K562 (cell line): ENCODE data around the gene SDC3. TPM values are rescaled to one million over a fixed set of nuclear protein-coding genes. Genes with fewer than 3 reads are reported as not detected.
A peak's percentile ranks its signal among the peaks of the same experiment; 100 is the strongest.

ENCODE experiments used
- ADNP ChIP-seq: fragments of 200-800 bp; sonication (Bioruptor generic); IDR thresholded peaks from 2 replicates; pipeline ENCODE4 v1.6.1; 2016; ENCODE audit warnings: missing genetic modification characterization, missing compliant biosample characterization
- BCOR ChIP-seq: fragments of 450-650 bp; IDR thresholded peaks from 2 replicates; pipeline ENCODE4 v1.6.1; 2016
- CBFA2T2 ChIP-seq: fragments of 450-650 bp; conservative IDR thresholded peaks from 2 replicates; pipeline ENCODE4 v1.6.1; 2017; ENCODE audit warnings: mild to moderate bottlenecking
- CBX3 ChIP-seq, 2 experiments: IDR thresholded peaks; 1 replicate in 1 of 2; 2 replicates in 1 of 2; pipeline ENCODE4 v1.6.1; 2012; ENCODE audit warnings: inconsistent platforms in 2 of 2, low read length in 2 of 2, borderline replicate concordance in 1 of 2, control low read depth in 1 of 2
- CHD4 ChIP-seq: fragments of 200-600 bp; sonication (generic); IDR thresholded peaks from 3 replicates; pipeline ENCODE4 v1.6.1; 2012; ENCODE audit warnings: low read depth, mild to moderate bottlenecking, mixed read lengths, low read length, inconsistent platforms; ENCODE audit not compliant: insufficient read depth, insufficient replicate concordance, poor library complexity, severe bottlenecking
- HDAC2 ChIP-seq: fragments of 450-650 bp; IDR thresholded peaks from 2 replicates; pipeline ENCODE4 v1.6.1; 2016; ENCODE audit warnings: mild to moderate bottlenecking
- MYC ChIP-seq, 2 experiments: fragments of 250-450 bp in 1 of 2; sonication (Bioruptor Pico) in 1 of 2; IDR thresholded peaks; 2 replicates each; pipeline versions ENCODE4 v1.5.1 to v1.6.1; 2012 to 2021; ENCODE audit warnings: low read depth in 2 of 2, borderline replicate concordance in 1 of 2, improper control_type of control experiment in 1 of 2, low read length in 1 of 2, mild to moderate bottlenecking in 1 of 2, moderate library complexity in 1 of 2
- TSHZ1 ChIP-seq: fragments of 250-450 bp; sonication (Bioruptor Pico); IDR thresholded peaks from 2 replicates; pipeline ENCODE4 v1.4.0; 2020; ENCODE audit warnings: mild to moderate bottlenecking, moderate library complexity
- YY1 ChIP-seq, 3 experiments: IDR thresholded peaks; 2 replicates each; pipeline ENCODE4 v1.6.1; 2011; ENCODE audit warnings: low read length in 2 of 3, mild to moderate bottlenecking in 2 of 3, moderate library complexity in 2 of 3, borderline replicate concordance in 1 of 3, control low read depth in 1 of 3, low read depth in 1 of 3; ENCODE audit not compliant: insufficient read depth in 3 of 3, insufficient replicate concordance in 2 of 3, control insufficient read depth in 1 of 3, insufficient read length in 1 of 3; ENCODE audit errors: extremely low read depth in 1 of 3
- ZNF165 ChIP-seq: fragments of 250-450 bp; sonication (Bioruptor Pico); IDR thresholded peaks from 2 replicates; pipeline ENCODE4 v1.4.0; 2020; ENCODE audit warnings: borderline replicate concordance
- ZNF282 ChIP-seq: sonication (generic); formaldehyde crosslinking; IDR thresholded peaks from 2 replicates; pipeline ENCODE4 v1.8.1; 2023; ENCODE audit warnings: missing genetic modification reagents
- polyA plus RNA-seq, 8 experiments: library from polyadenylated mRNA; depleted of rRNA in 4 of 8; stranded (reverse) in 5 of 8; unstranded in 3 of 8; fragments of >200 nt; fragmentation: Nextera tagmentation in 2 of 8; fragmentation: Illumina TruSeq in 1 of 8; extraction: Ambion mirVana in 2 of 8; extraction: Trizol in 1 of 8; gene quantifications; 2 replicates each; pipeline versions ENCODE4 v1.2.1 to v1.2.3, GENCODE V29; 2011 to 2014; ENCODE audit warnings: inconsistent platforms in 1 of 8, missing spikeins in 1 of 8
- total RNA-seq, 7 experiments: library from RNA; depleted of rRNA in 6 of 7; stranded (reverse); fragments of >200 nt in 6 of 7; fragmentation: Illumina TruSeq in 2 of 7; extraction: Trizol in 2 of 7; gene quantifications; 2 replicates each; pipeline versions ENCODE4 v1.2.1 to v1.2.3, GENCODE V29; 2011 to 2021; ENCODE audit warnings: low replicate concordance in 1 of 7
- TF ChIP-seq, protein P1 (sequence below): fragments of 450-650 bp; IDR thresholded peaks from 2 replicates; pipeline ENCODE4 v1.6.1; 2016; ENCODE audit warnings: mild to moderate bottlenecking, moderate library complexity

Gene SDC3
- total and polyA plus RNA-seq, 9 of the 15 experiments (the other 6 are each of a cell fraction or from before 2014, with no cell fraction given) = 0.38 to 44.1 (median 12.1) TPM

- TF ChIP-seq, protein P1, sequence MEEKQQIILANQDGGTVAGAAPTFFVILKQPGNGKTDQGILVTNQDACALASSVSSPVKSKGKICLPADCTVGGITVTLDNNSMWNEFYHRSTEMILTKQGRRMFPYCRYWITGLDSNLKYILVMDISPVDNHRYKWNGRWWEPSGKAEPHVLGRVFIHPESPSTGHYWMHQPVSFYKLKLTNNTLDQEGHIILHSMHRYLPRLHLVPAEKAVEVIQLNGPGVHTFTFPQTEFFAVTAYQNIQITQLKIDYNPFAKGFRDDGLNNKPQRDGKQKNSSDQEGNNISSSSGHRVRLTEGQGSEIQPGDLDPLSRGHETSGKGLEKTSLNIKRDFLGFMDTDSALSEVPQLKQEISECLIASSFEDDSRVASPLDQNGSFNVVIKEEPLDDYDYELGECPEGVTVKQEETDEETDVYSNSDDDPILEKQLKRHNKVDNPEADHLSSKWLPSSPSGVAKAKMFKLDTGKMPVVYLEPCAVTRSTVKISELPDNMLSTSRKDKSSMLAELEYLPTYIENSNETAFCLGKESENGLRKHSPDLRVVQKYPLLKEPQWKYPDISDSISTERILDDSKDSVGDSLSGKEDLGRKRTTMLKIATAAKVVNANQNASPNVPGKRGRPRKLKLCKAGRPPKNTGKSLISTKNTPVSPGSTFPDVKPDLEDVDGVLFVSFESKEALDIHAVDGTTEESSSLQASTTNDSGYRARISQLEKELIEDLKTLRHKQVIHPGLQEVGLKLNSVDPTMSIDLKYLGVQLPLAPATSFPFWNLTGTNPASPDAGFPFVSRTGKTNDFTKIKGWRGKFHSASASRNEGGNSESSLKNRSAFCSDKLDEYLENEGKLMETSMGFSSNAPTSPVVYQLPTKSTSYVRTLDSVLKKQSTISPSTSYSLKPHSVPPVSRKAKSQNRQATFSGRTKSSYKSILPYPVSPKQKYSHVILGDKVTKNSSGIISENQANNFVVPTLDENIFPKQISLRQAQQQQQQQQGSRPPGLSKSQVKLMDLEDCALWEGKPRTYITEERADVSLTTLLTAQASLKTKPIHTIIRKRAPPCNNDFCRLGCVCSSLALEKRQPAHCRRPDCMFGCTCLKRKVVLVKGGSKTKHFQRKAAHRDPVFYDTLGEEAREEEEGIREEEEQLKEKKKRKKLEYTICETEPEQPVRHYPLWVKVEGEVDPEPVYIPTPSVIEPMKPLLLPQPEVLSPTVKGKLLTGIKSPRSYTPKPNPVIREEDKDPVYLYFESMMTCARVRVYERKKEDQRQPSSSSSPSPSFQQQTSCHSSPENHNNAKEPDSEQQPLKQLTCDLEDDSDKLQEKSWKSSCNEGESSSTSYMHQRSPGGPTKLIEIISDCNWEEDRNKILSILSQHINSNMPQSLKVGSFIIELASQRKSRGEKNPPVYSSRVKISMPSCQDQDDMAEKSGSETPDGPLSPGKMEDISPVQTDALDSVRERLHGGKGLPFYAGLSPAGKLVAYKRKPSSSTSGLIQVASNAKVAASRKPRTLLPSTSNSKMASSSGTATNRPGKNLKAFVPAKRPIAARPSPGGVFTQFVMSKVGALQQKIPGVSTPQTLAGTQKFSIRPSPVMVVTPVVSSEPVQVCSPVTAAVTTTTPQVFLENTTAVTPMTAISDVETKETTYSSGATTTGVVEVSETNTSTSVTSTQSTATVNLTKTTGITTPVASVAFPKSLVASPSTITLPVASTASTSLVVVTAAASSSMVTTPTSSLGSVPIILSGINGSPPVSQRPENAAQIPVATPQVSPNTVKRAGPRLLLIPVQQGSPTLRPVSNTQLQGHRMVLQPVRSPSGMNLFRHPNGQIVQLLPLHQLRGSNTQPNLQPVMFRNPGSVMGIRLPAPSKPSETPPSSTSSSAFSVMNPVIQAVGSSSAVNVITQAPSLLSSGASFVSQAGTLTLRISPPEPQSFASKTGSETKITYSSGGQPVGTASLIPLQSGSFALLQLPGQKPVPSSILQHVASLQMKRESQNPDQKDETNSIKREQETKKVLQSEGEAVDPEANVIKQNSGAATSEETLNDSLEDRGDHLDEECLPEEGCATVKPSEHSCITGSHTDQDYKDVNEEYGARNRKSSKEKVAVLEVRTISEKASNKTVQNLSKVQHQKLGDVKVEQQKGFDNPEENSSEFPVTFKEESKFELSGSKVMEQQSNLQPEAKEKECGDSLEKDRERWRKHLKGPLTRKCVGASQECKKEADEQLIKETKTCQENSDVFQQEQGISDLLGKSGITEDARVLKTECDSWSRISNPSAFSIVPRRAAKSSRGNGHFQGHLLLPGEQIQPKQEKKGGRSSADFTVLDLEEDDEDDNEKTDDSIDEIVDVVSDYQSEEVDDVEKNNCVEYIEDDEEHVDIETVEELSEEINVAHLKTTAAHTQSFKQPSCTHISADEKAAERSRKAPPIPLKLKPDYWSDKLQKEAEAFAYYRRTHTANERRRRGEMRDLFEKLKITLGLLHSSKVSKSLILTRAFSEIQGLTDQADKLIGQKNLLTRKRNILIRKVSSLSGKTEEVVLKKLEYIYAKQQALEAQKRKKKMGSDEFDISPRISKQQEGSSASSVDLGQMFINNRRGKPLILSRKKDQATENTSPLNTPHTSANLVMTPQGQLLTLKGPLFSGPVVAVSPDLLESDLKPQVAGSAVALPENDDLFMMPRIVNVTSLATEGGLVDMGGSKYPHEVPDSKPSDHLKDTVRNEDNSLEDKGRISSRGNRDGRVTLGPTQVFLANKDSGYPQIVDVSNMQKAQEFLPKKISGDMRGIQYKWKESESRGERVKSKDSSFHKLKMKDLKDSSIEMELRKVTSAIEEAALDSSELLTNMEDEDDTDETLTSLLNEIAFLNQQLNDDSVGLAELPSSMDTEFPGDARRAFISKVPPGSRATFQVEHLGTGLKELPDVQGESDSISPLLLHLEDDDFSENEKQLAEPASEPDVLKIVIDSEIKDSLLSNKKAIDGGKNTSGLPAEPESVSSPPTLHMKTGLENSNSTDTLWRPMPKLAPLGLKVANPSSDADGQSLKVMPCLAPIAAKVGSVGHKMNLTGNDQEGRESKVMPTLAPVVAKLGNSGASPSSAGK = no peak
- TF ChIP-seq CHD4 = peak; percentile 55
- TF ChIP-seq ADNP = peak; percentile 43; the same call in 1 of the 2 replicates
- no peak for TF ChIP-seq ZNF165 (CRISPR knock-in tag)
- TF ChIP-seq MYC (IDR thresholded peaks at IDR 0.05; ENCODE audit: low read depth, low read length) = no peak
- no peak for TF ChIP-seq MYC (CRISPR knock-in tag; IDR thresholded peaks at IDR 0.05; ENCODE audit: borderline replicate concordance, low read depth)
- peak; percentile 92 for TF ChIP-seq BCOR
- no peak for TF ChIP-seq CBFA2T2
- TF ChIP-seq TSHZ1 (CRISPR knock-in tag) = no peak
- TF ChIP-seq ZNF282 (CRISPR knock-in tag) = no peak
- TF ChIP-seq YY1 (IDR thresholded peaks at IDR 0.05; ENCODE audit: borderline replicate concordance in 1 of 3, control insufficient read depth in 1 of 3, extremely low read depth in 1 of 3, insufficient read depth in 3 of 3, insufficient read length in 1 of 3, insufficient replicate concordance in 2 of 3, low read depth in 1 of 3, low read length in 2 of 3) = no peak
- peak; percentile 68; the same call in 1 of the 2 replicates for TF ChIP-seq HDAC2
- TF ChIP-seq CBX3 (IDR thresholded peaks at IDR 0.05; ENCODE audit: borderline replicate concordance in 1 of 2, low read length in 2 of 2) = no peak
Observed at GRCh38 chr1:30905403-30905802, 3.2 kb downstream of the SDC3 start (continued).
